ENCODE data around the gene LSM12. TPM values are rescaled to one million over a fixed set of nuclear protein-coding genes. Genes with fewer than 3 reads are reported as not detected.

Gene LSM12
- total RNA-seq, 1 experiment from 2014 or later: 85.5 TPM

DNA sequence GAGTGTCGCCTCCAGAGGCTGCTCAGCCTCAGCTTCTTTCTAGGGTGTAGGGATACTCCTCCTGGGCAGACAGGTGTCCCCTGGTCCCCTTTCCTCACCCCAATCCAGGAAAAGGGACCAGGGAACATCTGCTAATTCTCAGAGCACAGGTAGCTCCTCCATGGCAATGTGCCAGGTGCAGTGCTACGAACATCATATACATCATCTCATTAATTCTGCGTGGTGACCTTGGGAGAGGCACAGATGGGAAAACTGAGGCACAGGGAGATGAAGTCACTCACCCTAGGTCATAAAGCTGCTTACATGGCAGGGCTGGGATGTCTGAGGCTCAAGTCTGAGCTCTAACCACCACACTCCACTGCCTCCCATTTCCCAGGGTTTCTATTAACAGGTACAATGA lies 45.3 kb upstream of the LSM12 start:
- no TSS peak for BruUV-seq (replicated peaks)
- no peaks in the 10 kb centered on the region for H3K9me3 ChIP-seq
- H3K27ac Mint-ChIP-seq (ENCODE audit: unreplicated experiment): no peak overlapping the region
- H3K4me1 Mint-ChIP-seq (ENCODE audit: low read depth, unreplicated experiment): peaks cover 7% of the 10 kb centered on the region
- no peaks in the 10 kb centered on the region for H3K27me3 ChIP-seq (replicated peaks; ENCODE audit: control insufficient read depth, insufficient read depth, low read length)
- H3K4me3 ChIP-seq (ENCODE audit: low read depth, low read length): no peak overlapping the region
- CTCF ChIA-PET: interaction anchor here (0.5 to 0.6 kb wide), 2 partner anchors 46 to 274 kb away, joined by 3 to 5 read pairs; no protein-coding TSS in a partner anchor
- H3K4me1 ChIP-seq: peaks cover 19% of the 10 kb centered on the region
- intact Hi-C loops (cut with micrococcal nuclease; ENCODE audit: unreplicated experiment): no loop called here
- DNase-seq: no peak
- no peaks in the 10 kb centered on the region for H3K36me3 ChIP-seq (ENCODE audit: control insufficient read depth, insufficient read depth, low read length)
- POLR2A ChIA-PET: no interaction called here
- no peaks in the 10 kb centered on the region for H3K36me3 Mint-ChIP-seq (ENCODE audit: insufficient read depth, unreplicated experiment)
- no peak overlapping the region for H3K4me3 Mint-ChIP-seq (ENCODE audit: unreplicated experiment)
- TF ChIP-seq, protein P1, sequence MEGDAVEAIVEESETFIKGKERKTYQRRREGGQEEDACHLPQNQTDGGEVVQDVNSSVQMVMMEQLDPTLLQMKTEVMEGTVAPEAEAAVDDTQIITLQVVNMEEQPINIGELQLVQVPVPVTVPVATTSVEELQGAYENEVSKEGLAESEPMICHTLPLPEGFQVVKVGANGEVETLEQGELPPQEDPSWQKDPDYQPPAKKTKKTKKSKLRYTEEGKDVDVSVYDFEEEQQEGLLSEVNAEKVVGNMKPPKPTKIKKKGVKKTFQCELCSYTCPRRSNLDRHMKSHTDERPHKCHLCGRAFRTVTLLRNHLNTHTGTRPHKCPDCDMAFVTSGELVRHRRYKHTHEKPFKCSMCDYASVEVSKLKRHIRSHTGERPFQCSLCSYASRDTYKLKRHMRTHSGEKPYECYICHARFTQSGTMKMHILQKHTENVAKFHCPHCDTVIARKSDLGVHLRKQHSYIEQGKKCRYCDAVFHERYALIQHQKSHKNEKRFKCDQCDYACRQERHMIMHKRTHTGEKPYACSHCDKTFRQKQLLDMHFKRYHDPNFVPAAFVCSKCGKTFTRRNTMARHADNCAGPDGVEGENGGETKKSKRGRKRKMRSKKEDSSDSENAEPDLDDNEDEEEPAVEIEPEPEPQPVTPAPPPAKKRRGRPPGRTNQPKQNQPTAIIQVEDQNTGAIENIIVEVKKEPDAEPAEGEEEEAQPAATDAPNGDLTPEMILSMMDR (IDR thresholded peaks at IDR 0.05; ENCODE audit: insufficient read depth in 1 of 2, low read depth in 1 of 2, low read length in 1 of 2, severe bottlenecking in 1 of 2, unreplicated experiment in 1 of 2): no peak
- no peaks in the 10 kb centered on the region for H3K27me3 Mint-ChIP-seq (ENCODE audit: insufficient read depth, unreplicated experiment)
- H3K9me3 Mint-ChIP-seq (ENCODE audit: unreplicated experiment): no peaks in the 10 kb centered on the region

DNA sequence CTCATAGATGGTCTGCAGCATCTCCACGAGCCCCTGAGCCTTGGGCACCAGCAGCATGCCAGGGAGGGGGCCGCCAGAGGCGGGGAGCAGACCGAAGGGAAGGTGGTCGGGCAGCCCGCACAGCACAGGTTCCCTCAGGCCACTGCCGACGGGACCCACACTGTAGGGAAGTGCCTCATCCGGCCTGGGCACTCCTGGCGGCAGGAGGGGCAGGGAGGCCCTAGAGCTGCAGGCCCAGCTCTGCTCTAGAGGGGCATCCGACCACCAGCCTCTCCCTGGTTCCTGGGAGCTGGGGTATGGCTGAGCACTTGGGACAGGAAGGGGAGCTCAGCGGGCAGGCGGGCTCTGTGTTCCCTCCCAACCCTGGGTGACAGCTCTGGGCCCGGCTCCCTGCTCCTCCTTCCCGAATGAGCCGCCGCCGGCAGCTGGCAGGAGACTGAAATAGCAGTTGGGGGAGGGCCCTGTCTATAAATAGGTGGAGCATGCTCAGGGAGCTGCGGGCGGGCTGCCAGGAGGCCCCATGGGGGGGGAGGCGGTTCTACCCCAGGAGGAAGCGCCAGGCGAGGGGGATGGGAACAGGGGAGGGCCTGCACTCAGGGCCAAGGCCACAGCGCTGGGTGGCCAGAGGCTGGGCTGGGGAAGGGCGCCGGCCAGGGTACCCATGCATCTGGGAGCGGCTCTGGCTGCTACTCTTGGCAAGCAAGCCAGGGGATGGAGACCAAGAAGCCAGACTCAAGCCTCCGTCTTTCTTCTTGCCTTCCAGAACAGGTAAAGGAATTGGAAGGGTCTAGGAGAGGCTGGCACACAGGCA lies 44.6 kb upstream of the LSM12 start:
- Histone ChIP-seq H3K4me3 (ENCODE audit: low read depth, low read length) (no peak overlapping the region), H3K36me3 (ENCODE audit: control insufficient read depth, insufficient read depth, low read length) (no peaks in the 10 kb centered on the region), H3K9me3 (no peaks in the 10 kb centered on the region), H3K4me1 (peaks cover 19% of the 10 kb centered on the region), H3K27me3 (replicated peaks; ENCODE audit: control insufficient read depth, insufficient read depth, low read length) (no peaks in the 10 kb centered on the region)
- Mint-ChIP-seq H3K27me3 (ENCODE audit: insufficient read depth, unreplicated experiment) (no peaks in the 10 kb centered on the region), H3K36me3 (ENCODE audit: insufficient read depth, unreplicated experiment) (no peaks in the 10 kb centered on the region), H3K9me3 (ENCODE audit: unreplicated experiment) (no peaks in the 10 kb centered on the region), H3K27ac (ENCODE audit: unreplicated experiment) (no peak overlapping the region), H3K4me1 (ENCODE audit: low read depth, unreplicated experiment) (peaks cover 7% of the 10 kb centered on the region), H3K4me3 (ENCODE audit: unreplicated experiment) (no peak overlapping the region)
- no peak for DNase-seq
- CTCF ChIA-PET: interaction anchor here (0.5 to 0.6 kb wide), 2 partner anchors 45 to 275 kb away, joined by 3 to 5 read pairs; no protein-coding TSS in a partner anchor
- BruUV-seq (replicated peaks): no TSS peak
- POLR2A ChIA-PET: interaction anchor here (0.6 kb wide), 1 partner anchor 12 kb away, joined by 3 read pairs; the partner anchor contains the start of gene HDAC5
- TF ChIP-seq, protein P1 (IDR thresholded peaks at IDR 0.05; ENCODE audit: insufficient read depth in 1 of 2, low read depth in 1 of 2, low read length in 1 of 2, severe bottlenecking in 1 of 2, unreplicated experiment in 1 of 2): no peak
- intact Hi-C loops (cut with micrococcal nuclease; ENCODE audit: unreplicated experiment): no loop called here

DNA sequence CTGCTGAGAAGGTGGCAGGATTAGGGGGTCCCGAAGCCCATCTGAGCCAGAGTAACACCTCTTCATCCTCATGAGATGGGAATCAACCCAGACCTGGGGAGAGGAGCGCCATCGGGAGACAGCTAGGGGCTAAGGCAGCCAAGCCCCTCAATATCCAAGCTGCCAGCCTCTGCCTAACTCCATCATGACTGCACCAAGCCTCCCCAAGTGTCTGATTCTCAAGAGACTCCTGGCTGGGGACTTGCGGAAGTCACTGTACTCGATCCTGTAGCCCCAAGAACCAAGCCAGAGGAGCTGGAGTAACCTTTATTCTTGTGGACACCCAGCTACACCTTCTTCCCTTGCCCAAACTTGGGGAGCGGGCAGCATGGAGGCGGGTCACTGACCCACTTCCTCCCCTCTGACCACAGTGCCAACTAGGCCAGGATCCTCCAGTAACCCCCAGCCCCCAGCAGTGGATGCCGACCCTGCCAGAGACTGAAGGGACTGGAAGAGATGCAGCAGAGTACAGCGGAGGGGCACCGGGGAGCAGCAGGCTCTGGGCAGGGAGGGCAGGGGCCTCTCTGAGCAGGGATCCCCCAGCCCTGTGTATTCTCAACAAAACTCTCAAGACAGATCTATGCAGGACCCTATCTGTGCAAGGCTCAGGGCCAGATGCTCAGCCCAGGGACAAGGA lies 43.7 kb upstream of the LSM12 start:
- DNase-seq: no peak
- no peaks in the 10 kb centered on the region for H3K27me3 ChIP-seq (replicated peaks; ENCODE audit: control insufficient read depth, insufficient read depth, low read length)
- Mint-ChIP-seq H3K9me3 (ENCODE audit: unreplicated experiment) (no peaks in the 10 kb centered on the region), H3K27ac (ENCODE audit: unreplicated experiment) (no peak overlapping the region), H3K27me3 (ENCODE audit: insufficient read depth, unreplicated experiment) (no peaks in the 10 kb centered on the region), H3K4me1 (ENCODE audit: low read depth, unreplicated experiment) (peaks cover 7% of the 10 kb centered on the region), H3K36me3 (ENCODE audit: insufficient read depth, unreplicated experiment) (no peaks in the 10 kb centered on the region), H3K4me3 (ENCODE audit: unreplicated experiment) (no peak overlapping the region)
- no peaks in the 10 kb centered on the region for H3K36me3 ChIP-seq (ENCODE audit: control insufficient read depth, insufficient read depth, low read length)
- ChIA-PET POLR2A (interaction anchor here (0.6 to 1.5 kb wide), 2 partner anchors 13 kb away, joined by 3 to 5 read pairs; partner anchors contain the start of gene HDAC5), CTCF (interaction anchor here (0.9 kb wide), 1 partner anchor 27 kb away, joined by 3 read pairs; no protein-coding TSS in a partner anchor)
- no peak overlapping the region for H3K4me3 ChIP-seq (ENCODE audit: low read depth, low read length)
- intact Hi-C loops (cut with micrococcal nuclease; ENCODE audit: unreplicated experiment): no loop called here
- no peaks in the 10 kb centered on the region for H3K9me3 ChIP-seq
- H3K4me1 ChIP-seq: peaks cover 19% of the 10 kb centered on the region
- TF ChIP-seq, protein P1 (IDR thresholded peaks at IDR 0.05; ENCODE audit: insufficient read depth in 1 of 2, low read depth in 1 of 2, low read length in 1 of 2, severe bottlenecking in 1 of 2, unreplicated experiment in 1 of 2): no peak
- BruUV-seq (replicated peaks): no TSS peak
